GM12878 (cell line): ENCODE measurements around the gene IGSF8. TPM values are rescaled to one million over a fixed set of nuclear protein-coding genes. Genes with fewer than 3 reads are reported as not detected.

Source experiments
- ATAC-seq: fragments of 200-7000 bp; cut with Tn5 transposase; 3 replicates; pipeline ENCODE4 v1.9.1; 2020; ENCODE audit warnings: mild to moderate bottlenecking, moderate library complexity
- BruUV-seq: library from RNA; stranded (reverse); fragments of 400-500 nt; replicated peaks from 2 replicates; lab custom pipeline; 2021; lab: Mats Ljungman, UMichigan
- CTCF ChIA-PET: fragments of 300-600 bp; sonication (Branson Sonifier 250); formaldehyde crosslinking; extraction: SDS; loops from one replicate; lab custom pipeline; 2021; ENCODE audit warnings: inconsistent platforms; lab: Yijun Ruan, JAX
- POLR2A ChIA-PET: fragments of 350-600 bp; formaldehyde crosslinking; extraction: SDS; loops from one replicate; lab custom pipeline; 2021; ENCODE audit warnings: inconsistent platforms; lab: Charles Lee
- RAD21 ChIA-PET: fragments of 300-600 bp; sonication (Branson Sonifier 250); formaldehyde crosslinking; loops from one replicate; lab custom pipeline; 2023; ENCODE audit warnings: antibody characterized with exemption; ENCODE audit not compliant: unreplicated experiment; lab: Charles Lee
- SMC1A ChIA-PET: fragments of 300-600 bp; sonication (Branson Sonifier 250); formaldehyde crosslinking; loops from one replicate; lab custom pipeline; 2023; ENCODE audit not compliant: unreplicated experiment, uncharacterized antibody; lab: Charles Lee
- DNase-seq: peaks from one replicate; pipeline ENCODE4 v3.0.0-alpha.2; 2011; ENCODE audit warnings: low read depth, low spot score
- FAIRE-seq: peaks from 3 replicates; lab custom pipeline; 2011; peaks lifted over from hg19 to GRCh38; lab: Jason Lieb, UNC
- H2AFZ ChIP-seq: 2 replicates; pipeline ENCODE4 v1.6.0; 2011; ENCODE audit warnings: low read depth, low read length, control low read depth; ENCODE audit not compliant: control insufficient read depth
- H3K27ac ChIP-seq: 2 replicates; pipeline ENCODE4 v1.5.1; 2011; ENCODE audit warnings: control low read depth; ENCODE audit not compliant: control insufficient read depth, insufficient read depth
- H3K27me3 ChIP-seq, 2 experiments: replicated peaks in 1 of 2; 2 replicates each; pipeline versions ENCODE4 v1.6.0 to v1.6.1; 2011; ENCODE audit warnings: low read length in 1 of 2; ENCODE audit not compliant: control insufficient read depth in 2 of 2, insufficient read depth in 2 of 2
- H3K36me3 ChIP-seq, 2 experiments: 2 replicates each; pipeline ENCODE4 v1.5.1; 2011; ENCODE audit warnings: low read length in 1 of 2; ENCODE audit not compliant: control insufficient read depth in 2 of 2, insufficient read depth in 2 of 2
- H3K4me1 ChIP-seq: 2 replicates; pipeline ENCODE4 v1.6.1; 2011; ENCODE audit warnings: mild to moderate bottlenecking, low read length, moderate library complexity, mixed read lengths; ENCODE audit not compliant: control insufficient read depth, insufficient read depth
- H3K4me2 ChIP-seq: 2 replicates; pipeline ENCODE4 v1.6.0; 2011; ENCODE audit warnings: control low read depth; ENCODE audit not compliant: control insufficient read depth, insufficient read depth
- H3K4me3 ChIP-seq: fragments of 200-600 bp; sonication (generic); 2 replicates; pipeline ENCODE4 v1.5.1; 2016
- H3K79me2 ChIP-seq: 2 replicates; pipeline ENCODE4 v1.6.0; 2011; ENCODE audit warnings: low read length; ENCODE audit not compliant: control insufficient read depth, insufficient read depth
- H3K9ac ChIP-seq: 2 replicates; pipeline ENCODE4 v1.8.0; 2011; ENCODE audit warnings: low read length, control low read depth, mixed read lengths; ENCODE audit not compliant: control insufficient read depth, insufficient read depth
- H3K9me3 ChIP-seq: replicated peaks from 3 replicates; pipeline ENCODE4 v1.5.1; 2011; ENCODE audit warnings: mild to moderate bottlenecking, low read length; ENCODE audit not compliant: control insufficient read depth, insufficient read depth
- H4K20me1 ChIP-seq: 2 replicates; pipeline ENCODE4 v1.6.0; 2011; ENCODE audit not compliant: control insufficient read depth, insufficient read depth
- BMI1 ChIP-seq: fragments of 450-650 bp; IDR thresholded peaks from 2 replicates; pipeline ENCODE4 v1.6.1; 2016; ENCODE audit warnings: mild to moderate bottlenecking, moderate library complexity, borderline replicate concordance
- CHD4 ChIP-seq: fragments of 200-600 bp; sonication (generic); IDR thresholded peaks from 2 replicates; pipeline ENCODE4 v1.6.1; 2016; ENCODE audit warnings: mild to moderate bottlenecking
- EED ChIP-seq: sonication (generic); IDR thresholded peaks from 2 replicates; pipeline ENCODE4 v1.6.1; 2016; ENCODE audit warnings: antibody characterized with exemption, low read depth
- GATAD2B ChIP-seq: fragments of 450-650 bp; conservative IDR thresholded peaks from 2 replicates; pipeline ENCODE4 v1.6.1; 2017; ENCODE audit warnings: low read depth, mild to moderate bottlenecking, moderate library complexity
- IKZF2 ChIP-seq, 2 experiments: fragments of 450-650 bp; IDR thresholded peaks; 2 replicates each; pipeline ENCODE4 v1.6.1; 2017; ENCODE audit warnings: mild to moderate bottlenecking in 2 of 2, moderate library complexity in 2 of 2
- IRF4 ChIP-seq: IDR thresholded peaks from 2 replicates; pipeline ENCODE4 v1.6.1; 2011; ENCODE audit warnings: low read depth, low read length
- KAT2A ChIP-seq: conservative IDR thresholded peaks from 2 replicates; pipeline ENCODE4 v1.6.1; 2011; ENCODE audit warnings: low read depth, low read length; ENCODE audit not compliant: control insufficient read depth
- KLF5 ChIP-seq: fragments of 450-650 bp; IDR thresholded peaks from 2 replicates; pipeline ENCODE4 v1.6.1; 2014; ENCODE audit warnings: mild to moderate bottlenecking; ENCODE audit not compliant: partially characterized antibody
- MYC ChIP-seq: IDR thresholded peaks from 2 replicates; pipeline ENCODE4 v1.6.1; 2011; ENCODE audit warnings: mild to moderate bottlenecking, low read length, moderate library complexity, inconsistent platforms; ENCODE audit not compliant: insufficient read depth, insufficient replicate concordance, insufficient read length, severe bottlenecking
- NFYB ChIP-seq: IDR thresholded peaks from 2 replicates; pipeline ENCODE4 v1.6.1; 2011; ENCODE audit warnings: low read depth, mild to moderate bottlenecking, low read length, improper control_type of control experiment, moderate library complexity; ENCODE audit not compliant: insufficient read depth
- RAD51 ChIP-seq: fragments of 450-650 bp; IDR thresholded peaks from 2 replicates; pipeline ENCODE4 v1.6.1; 2016; ENCODE audit warnings: moderate library complexity, mild to moderate bottlenecking, inconsistent platforms
- REST ChIP-seq: IDR thresholded peaks from 2 replicates; pipeline ENCODE4 v1.6.1; 2012; ENCODE audit warnings: mild to moderate bottlenecking, low read depth, low read length
- RUNX3 ChIP-seq: IDR thresholded peaks from 2 replicates; pipeline ENCODE4 v1.6.1; 2012; ENCODE audit warnings: low read length, inconsistent platforms
- SREBF1 ChIP-seq: IDR thresholded peaks from 2 replicates; pipeline ENCODE4 v1.6.1; 2012; ENCODE audit warnings: mild to moderate bottlenecking, low read length
- TARDBP ChIP-seq: IDR thresholded peaks from 2 replicates; pipeline ENCODE4 v1.6.1; 2016; ENCODE audit warnings: borderline replicate concordance
- YBX1 ChIP-seq: fragments of 450-650 bp; IDR thresholded peaks from 2 replicates; pipeline ENCODE4 v1.6.1; 2016; ENCODE audit warnings: antibody characterized with exemption
- ZNF274 ChIP-seq: IDR thresholded peaks from one replicate; pipeline ENCODE4 v1.8.0; 2011; ENCODE audit not compliant: insufficient read length, insufficient read depth
- ZNF622 ChIP-seq: fragments of 450-650 bp; IDR thresholded peaks from 2 replicates; pipeline ENCODE4 v1.6.1; 2017; ENCODE audit warnings: mild to moderate bottlenecking, inconsistent platforms
- ZZZ3 ChIP-seq: IDR thresholded peaks from 2 replicates; pipeline ENCODE4 v1.6.1; 2011; ENCODE audit warnings: low read depth; ENCODE audit not compliant: control insufficient read depth, insufficient read length
- WGBS: methylation state at CpG from one replicate; pipeline ENCODE4 v1.1.6; 2016; ENCODE audit warnings: low lambda C conversion rate; ENCODE audit not compliant: insufficient replicate concordance, insufficient coverage; ENCODE audit errors: missing lambda C conversion rate; 5-methylcytosine and 5-hydroxymethylcytosine counted together
- in situ Hi-C: fragments of 300-500 bp; cut with MboI; formaldehyde crosslinking; loops from 9 replicates; pipeline ENCODE4 v1.14.3; 2018; ENCODE audit warnings: mixed read lengths
- intact Hi-C: fragments of 100-400 bp; cut with micrococcal nuclease; formaldehyde crosslinking; loops from one replicate; pipeline ENCODE4 v1.14.2; 2022; ENCODE audit not compliant: unreplicated experiment
- polyA plus RNA-seq, 11 experiments: library from polyadenylated mRNA; depleted of rRNA in 4 of 11; unstranded in 6 of 11; stranded (reverse) in 5 of 11; fragments of >200 nt; fragmentation: Nextera tagmentation in 4 of 11; fragmentation: Illumina TruSeq in 1 of 11; extraction: Ambion mirVana in 4 of 11; extraction: Trizol in 1 of 11; gene quantifications; 1 replicate in 1 of 11; 2 replicates in 10 of 11; pipeline versions ENCODE4 v1.2.1 to v1.2.3, GENCODE V29; 2011 to 2016; ENCODE audit warnings: inconsistent platforms in 2 of 11, missing spikeins in 2 of 11, low read depth in 1 of 11
- total RNA-seq, 4 experiments: library from RNA; depleted of rRNA in 3 of 4; stranded (reverse); fragments of >200 nt in 3 of 4; fragmentation: Illumina TruSeq in 1 of 4; extraction: Trizol in 1 of 4; gene quantifications; 2 replicates each; pipeline versions ENCODE4 v1.2.1 to v1.2.3, GENCODE V29; 2013 to 2021

IGSF8 gene
- total and polyA plus RNA-seq, 10 of the 15 experiments (the other 5 are each of a cell fraction or from before 2014, with no cell fraction given): 0.64 to 24.7 (median 13.9) TPM

GRCh38 chr1:160134791-160135572 is 36.6 kb upstream of the IGSF8 start (continued):
- TF ChIP-seq BMI1: no peak
- no peak for TF ChIP-seq IKZF2 (IDR thresholded peaks at IDR 0.05)
- TF ChIP-seq KAT2A: no peak
- no peak for TF ChIP-seq ZNF622

GRCh38 chr1:160133990-160134770 is 35.8 kb upstream of the IGSF8 start:
- Histone ChIP-seq H4K20me1 (no peaks in the 10 kb centered on the region), H2AFZ (no peak overlapping the region), H3K79me2 (no peaks in the 10 kb centered on the region), H3K36me3 (no peaks in the 10 kb centered on the region), H3K9me3 (no peaks in the 10 kb centered on the region), H3K4me3 (no peak overlapping the region), H3K4me2 (no peak overlapping the region), H3K27me3 (peaks cover 2 to 3% of the 10 kb centered on the region in 2 experiments; a peak in 2 of 4 replicates), H3K4me1 (no peaks in the 10 kb centered on the region), H3K9ac (no peak overlapping the region), H3K27ac (no peak overlapping the region)
- in situ Hi-C loops (no loop called here), intact Hi-C loops (no loop called here)
- ChIA-PET SMC1A (no interaction called here), POLR2A (no interaction called here), CTCF (no interaction called here), RAD21 (no interaction called here)
- no peak for DNase-seq
- WGBS: 30% methylated on average over 9 of the region's 9 CpGs
- no peak for ATAC-seq
- no TSS peak for BruUV-seq
- TF ChIP-seq ZNF274: no peak
- no peak for TF ChIP-seq REST
- no peak for TF ChIP-seq MYC
- no peak for TF ChIP-seq RAD51
- no peak for TF ChIP-seq RUNX3
- TF ChIP-seq CHD4: no peak
- TF ChIP-seq YBX1: no peak
- no peak for TF ChIP-seq EED
- no peak for TF ChIP-seq NFYB
- TF ChIP-seq KLF5: no peak
- TF ChIP-seq IRF4: no peak
- no peak for TF ChIP-seq GATAD2B
- TF ChIP-seq ZZZ3: no peak
- no peak for TF ChIP-seq SREBF1
- TF ChIP-seq TARDBP: no peak
- FAIRE-seq: no peak
